DMS153 (cell line): ENCODE measurements around the gene CIT.

Source experiments
- DNase-seq: peaks from one replicate; lab custom pipeline; 2025; lab: John Stamatoyannopoulos, UW

CIT gene

DNA sequence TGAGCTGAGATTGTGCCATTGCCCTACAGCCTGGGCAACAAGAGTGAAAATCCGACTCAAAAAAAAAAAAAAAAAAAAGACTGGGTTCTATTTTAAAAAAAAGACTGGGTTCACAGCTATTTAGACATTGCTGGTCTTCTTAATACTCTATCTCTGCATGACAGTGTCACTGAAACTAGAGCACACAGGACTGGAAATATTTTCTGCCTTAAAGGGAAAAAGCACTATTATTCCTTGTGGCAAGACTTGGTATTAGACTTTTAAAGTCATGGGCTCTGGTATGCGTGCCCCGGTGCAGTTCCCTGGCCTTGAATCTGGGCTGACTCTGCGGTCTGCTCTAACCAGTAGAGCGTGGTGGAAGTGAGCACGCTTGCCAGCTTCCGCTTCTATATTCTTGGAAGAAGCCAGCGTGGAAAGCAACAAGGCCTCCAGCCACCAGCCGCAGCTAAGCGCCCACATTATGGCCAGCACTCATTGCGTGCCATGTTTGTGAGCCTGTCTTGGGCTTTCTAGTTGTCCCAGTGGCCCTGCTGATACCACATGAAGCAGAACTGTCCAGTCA, 177.8 kb downstream of the CIT start:
- DNase-seq: no peak

DNA sequence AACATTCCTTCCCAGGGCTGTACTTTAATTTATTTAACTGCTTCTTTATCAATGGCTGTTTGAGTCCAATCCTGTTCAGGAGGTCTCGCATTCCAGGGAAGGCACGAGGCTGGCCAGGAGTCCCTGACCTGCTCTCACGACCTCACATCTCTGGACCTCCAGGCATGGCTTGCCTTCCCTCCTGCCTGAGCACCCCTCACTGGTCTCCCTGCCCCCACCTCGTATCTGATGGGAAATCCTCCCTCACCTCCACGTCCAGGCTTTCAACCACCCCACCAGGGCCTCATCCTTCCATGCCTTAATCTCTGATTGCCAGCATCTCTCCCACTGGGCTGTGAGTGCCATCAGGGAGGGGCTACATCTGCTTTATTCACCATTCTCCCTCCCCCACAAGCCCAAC, 180.2 kb downstream of the CIT start:
- DNase-seq: no peak

DNA sequence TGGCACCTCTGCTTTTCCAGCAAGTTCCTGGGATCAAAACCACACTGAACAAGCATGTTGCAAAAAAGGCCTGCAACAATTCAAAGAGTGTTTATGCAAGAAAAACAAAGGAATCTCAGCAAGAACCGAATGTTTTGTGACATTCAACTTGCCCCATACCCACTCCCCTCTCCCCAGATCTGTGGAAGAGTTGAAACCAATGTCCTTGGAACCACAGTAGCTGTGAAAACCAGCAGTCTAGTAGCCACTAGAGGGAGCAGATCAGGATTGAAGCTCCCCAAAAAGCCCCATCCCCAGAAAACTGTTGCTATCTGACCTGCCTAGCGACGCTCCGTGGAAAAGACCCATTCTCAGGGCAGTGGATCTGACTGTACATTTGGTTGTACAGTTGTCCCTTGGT, 182.1 kb downstream of the CIT start:
- DNase-seq: no peak

DNA sequence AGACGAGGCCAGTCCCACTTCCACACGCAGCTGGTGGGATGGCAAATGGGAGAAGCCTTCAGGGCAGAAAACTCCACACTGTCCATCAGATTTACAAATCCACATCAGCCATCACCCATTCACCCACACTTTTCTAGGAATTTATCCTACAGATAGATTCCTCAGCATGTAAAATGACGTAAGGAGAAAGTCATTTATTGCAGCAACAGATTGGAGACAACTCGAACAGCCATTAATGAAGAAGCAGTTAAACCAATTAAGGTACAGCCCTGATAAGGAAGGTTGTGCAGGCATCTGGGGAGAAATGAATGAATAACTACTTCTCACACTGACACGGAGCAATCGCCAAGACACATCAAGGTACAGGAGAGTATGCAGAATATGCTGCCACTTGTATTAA, 183.0 kb downstream of the CIT start:
- DNase-seq: no peak

DNA sequence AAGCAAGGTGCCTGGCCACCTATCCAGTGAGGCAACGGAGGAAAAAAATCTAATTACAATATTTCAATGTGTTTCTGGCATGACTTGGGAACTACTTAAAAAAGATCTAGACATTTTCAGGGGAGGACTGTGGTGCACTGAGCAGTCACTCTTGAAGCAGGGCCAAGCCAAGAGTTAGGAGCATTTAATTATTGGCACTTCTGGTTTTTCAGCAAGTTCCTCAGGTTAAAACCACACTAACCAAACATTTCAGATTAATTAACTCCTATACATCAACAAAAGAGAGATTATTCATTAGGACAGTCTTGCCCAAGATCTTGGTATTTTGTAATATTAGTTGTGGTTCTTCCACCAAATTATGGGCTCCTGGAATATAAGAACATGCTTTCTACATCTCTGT, 183.6 kb downstream of the CIT start:
- no peak for DNase-seq

DNA sequence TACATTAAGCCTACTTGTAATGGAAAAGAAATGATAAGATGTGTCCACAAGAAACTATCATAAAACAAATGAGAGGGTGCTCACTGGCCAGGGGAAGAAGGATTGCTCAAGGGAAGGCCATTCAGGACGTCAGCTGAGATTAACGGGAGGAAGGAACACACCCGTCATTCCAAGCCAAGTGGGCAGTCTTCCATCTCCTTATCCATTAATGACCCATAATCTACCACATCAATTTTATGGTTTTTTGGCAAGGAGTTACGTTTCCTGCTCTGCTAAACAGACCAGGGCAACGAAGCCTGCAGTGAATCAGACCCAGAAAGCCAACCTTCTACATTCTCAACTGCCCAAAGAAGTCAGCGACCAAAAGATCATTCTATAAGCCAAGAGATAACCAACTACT, 184.1 kb downstream of the CIT start:
- no peak for DNase-seq

DNA sequence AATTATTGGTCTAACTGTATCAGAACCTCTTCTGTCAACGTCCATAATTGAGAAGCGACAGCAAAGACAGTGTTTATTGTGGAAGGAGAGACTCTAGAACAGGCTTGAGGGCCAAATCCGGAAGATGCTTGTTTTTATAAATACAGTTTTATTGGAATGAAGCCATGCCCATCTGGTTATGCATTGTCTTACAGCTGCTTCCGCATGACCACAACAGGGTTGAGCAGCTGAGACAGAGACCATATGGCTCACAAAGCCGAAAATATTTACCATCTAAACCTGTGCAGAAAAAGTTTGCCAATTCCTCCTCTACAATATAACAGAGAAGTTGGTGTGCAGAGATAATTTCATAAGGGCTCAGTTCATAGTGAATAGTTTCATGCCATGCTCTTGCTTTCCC, 184.7 kb downstream of the CIT start:
- DNase-seq: no peak

DNA sequence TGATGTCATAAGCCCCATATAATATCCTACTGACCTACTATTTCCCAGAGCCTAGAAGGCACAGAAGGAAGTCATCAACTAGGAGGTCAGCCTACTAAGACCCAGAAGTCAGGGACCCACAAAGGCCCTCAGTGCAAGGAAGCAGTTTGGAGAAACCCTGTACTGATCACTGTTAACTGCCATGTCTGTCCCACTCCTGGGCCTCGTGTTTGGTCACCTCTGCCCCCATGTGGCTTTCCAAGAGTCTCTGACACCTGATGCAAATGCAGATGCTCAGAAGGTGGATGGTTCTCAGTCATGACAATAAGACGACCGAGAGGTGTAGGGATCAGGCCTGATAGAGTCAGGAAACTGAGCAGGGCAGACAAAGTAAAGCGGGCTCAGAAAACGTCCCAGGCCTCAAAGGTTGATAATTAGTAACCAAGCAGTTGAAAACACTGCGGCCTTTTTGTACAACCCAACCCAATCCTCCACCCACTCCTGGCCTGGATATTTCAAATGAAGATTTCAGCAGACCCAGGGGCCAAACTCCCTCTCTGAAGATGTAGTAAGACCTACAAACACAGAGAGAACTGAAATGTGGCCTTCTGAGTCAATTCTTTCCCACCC, 185.8 kb downstream of the CIT start:
- DNase-seq: no peak

DNA sequence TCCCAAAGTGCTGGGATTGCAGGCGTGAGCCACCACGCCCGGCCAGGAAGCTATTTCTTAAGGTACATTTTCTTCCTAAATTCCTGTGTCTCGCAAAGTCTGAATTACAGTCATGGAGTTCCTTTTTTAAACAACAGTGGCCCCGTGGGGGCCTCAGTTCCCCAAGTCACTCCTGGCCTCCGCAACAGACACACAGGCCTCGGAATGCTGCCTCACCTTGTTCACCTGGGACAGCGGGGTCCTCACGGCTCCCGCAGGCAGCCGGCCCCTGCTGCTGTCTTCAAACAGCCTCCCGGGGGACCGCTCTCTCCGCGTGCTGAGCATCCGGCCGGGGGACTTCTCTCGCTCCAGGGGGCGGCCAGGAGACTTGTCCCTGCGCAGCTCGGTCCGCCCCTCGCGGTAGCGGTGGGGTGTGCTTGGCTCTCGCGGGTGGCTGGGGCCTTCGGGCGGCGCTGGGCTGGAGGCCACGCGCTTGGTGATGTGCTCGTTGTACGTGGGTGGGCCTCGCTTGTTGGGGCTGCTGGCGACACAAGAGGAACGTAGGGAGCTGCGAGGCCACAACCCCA, 187.1 kb downstream of the CIT start:
- no peak for DNase-seq

DNA sequence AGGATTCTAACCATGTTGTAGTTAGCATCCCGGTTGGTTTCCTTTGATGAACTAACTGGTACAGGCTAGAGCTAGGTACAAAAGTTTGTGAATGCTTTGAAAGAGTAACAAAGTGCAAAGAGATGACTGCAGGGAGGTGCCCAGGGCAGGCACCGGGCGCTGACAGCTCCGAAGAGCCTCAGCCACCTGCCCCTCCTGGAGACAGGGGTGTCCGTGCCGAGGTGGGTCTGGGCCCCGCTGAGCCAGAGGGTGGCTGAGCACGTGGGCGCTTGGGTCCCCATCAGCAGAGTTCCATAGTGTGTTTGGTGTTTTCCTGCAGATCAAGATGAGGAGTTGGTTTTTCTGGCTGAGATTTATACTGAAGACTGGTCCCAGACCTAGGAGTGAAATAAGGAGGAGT, 189.2 kb downstream of the CIT start:
- no peak for DNase-seq

DNA sequence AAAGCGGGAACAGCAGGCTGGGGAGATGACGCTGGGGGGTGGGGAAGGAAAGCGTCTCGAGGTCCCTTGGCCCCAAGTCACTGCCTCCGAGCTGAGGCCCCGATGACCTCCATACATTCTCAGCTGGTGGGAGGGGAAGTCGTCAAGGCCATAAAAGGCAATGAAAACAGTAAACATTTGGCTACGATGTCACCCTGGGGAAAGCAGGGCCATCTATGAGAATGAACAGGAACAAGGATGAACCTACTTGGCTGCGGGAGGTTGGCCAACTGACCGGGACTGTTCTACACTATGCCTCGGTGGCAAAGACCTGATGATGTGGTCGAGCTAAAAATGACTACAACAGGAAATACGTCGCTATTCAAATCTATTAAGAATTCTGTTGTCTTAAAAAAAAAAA, 189.7 kb downstream of the CIT start:
- no peak for DNase-seq

DNA sequence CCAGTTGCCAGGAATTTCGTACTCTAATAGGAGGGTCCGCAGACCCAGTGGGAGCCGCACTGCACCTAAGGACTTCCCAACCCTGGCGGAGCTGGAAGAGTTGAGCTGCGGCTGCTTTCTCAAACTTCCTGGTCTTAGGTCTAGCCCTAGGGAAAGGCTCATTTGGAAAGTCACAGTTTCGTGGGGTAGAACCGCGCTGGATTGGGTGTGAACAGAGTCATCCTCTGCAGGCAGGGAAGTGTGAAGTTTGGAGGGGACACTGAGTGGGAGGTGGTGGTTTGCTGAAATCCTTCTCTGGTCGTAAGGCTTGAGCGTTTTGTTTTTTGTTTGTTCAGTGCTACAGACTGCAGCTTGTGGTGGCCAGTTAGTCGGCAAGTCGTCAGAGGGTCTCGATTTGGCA, 190.3 kb downstream of the CIT start:
- no peak for DNase-seq

DNA sequence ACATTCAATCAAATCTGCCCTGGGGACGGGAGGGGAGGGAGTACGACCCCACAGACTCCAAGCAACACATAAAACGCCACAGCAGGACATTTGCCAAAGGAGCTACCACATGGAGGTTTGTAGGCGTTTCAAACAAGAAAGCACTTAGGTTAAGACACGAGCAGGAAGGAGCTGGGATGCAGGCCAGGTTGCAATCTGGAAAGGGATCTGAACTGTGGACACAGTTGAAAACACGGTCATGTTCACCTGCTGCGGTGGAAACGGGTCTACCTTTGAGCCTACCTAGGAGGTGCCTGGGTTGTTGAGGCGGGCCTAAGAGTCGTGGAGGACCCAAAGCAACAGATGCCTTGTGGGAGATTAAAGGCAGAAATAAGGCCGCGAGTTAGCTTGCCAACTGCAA, 190.8 kb downstream of the CIT start:
- DNase-seq: no peak

DNA sequence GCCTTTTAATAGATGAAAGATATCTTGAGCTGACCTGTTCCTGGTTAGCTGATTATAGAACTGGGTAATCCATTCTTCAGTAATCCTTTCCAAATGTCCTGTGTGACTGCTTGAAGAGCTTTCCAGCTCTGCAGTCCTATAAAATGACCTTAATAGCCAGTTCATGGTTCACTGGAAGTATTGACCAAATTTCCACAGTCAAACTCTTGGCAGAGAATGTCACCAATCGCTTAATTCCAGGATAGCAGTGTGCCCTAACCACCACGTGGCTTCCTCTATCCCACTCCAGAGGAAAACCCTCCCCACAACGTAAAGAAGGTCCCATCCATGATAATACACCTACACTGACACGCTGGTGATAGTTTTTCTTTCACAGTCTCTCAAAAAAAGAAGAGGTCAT, 191.7 kb downstream of the CIT start:
- DNase-seq: no peak

DNA sequence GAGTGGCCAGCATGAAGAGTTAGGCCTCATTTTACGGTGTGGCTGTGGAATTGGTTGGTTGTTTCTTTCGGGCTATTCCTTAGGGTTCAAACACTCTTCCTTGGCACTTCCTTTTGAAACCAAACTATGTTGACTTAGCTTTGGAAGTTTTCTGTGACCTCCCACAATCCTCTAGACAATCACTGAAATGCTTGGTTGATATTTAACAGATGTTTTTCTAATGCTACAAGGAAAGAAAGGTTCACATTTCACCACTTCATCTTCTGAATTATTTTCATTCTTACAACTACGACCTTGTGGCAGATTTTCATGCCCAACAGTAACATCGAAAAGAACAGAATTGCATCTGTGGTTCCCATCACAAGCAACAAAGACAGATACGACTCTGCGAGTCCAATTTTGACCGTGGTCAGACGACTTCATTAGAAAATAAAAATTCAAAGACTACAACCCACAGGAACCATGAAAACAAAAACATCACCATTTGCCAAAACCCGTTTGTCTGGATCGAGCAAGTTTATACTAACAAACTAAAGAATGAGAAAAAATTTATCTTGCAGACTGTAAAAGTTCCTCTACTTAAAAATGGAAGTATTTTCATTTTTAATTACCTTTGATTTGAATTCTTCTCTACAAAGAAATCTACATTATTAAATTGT, 192.3 kb downstream of the CIT start:
- no peak for DNase-seq

DNA sequence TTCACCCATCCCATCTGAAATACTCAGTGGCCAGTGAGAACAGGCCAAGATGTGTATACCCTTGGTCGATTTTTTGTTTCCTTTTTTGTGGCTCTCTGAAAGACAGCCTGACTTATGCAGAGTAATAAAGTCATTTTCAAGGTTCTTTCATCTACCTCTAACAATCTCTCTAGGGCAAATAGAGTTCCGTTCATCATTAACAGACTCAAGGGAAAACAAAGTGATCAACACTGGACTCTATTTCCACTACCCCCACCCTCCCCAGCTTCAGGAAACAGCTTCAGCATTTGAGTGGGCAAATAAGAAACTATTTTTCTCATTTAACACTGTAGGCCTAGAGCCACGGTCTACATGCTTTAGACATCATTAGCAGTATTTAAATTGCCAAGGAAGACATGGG, 193.3 kb downstream of the CIT start:
- DNase-seq: no peak

DNA sequence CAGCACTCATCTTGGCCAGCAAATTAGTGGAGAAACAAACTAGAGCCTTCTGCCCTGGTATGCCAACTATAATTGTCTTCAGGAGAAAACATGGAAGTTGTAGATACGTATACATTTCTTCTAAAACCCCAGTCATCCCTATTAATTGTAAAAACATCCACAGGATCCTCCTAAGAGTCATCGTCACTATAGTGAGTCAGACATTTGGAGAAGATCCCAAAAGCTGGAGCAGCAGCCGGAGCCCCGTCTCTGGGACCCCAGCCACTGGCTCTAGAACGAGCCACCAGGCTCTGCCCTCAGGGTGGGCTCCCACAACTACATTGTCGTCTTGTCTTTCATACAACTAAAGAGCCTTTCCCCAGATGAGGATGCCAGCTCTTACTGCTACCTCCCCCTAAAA, 193.7 kb downstream of the CIT start:
- DNase-seq: no peak

DNA sequence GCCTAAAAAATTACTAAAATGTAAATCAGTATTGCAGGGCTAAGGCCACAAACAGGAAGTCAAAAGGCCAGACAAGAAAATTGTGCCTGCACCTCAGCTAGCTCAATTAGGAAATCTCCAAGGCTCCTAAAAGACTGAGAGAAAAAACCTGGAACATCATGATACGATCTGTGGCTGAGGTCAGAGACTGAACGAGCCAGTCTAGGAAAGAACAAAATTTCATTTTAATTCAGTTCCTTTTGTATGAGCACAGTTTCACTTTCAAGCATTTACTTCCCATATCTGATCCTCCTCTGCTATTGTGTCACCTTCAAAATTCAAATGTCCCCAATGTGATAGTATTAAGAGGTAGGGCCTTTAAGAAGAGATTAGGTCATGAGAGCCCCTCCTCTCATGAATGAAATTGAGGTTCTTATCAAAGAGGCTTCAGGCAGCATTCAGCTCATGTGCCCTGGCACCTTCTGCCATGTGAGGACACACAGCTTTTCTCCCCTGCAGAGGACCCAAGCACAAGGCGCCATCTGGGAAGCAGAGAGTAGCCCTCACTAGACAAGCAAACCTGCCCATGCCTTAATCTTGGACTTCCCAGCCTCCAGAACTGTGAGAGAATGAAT, 194.4 kb downstream of the CIT start:
- DNase-seq: no peak

DNA sequence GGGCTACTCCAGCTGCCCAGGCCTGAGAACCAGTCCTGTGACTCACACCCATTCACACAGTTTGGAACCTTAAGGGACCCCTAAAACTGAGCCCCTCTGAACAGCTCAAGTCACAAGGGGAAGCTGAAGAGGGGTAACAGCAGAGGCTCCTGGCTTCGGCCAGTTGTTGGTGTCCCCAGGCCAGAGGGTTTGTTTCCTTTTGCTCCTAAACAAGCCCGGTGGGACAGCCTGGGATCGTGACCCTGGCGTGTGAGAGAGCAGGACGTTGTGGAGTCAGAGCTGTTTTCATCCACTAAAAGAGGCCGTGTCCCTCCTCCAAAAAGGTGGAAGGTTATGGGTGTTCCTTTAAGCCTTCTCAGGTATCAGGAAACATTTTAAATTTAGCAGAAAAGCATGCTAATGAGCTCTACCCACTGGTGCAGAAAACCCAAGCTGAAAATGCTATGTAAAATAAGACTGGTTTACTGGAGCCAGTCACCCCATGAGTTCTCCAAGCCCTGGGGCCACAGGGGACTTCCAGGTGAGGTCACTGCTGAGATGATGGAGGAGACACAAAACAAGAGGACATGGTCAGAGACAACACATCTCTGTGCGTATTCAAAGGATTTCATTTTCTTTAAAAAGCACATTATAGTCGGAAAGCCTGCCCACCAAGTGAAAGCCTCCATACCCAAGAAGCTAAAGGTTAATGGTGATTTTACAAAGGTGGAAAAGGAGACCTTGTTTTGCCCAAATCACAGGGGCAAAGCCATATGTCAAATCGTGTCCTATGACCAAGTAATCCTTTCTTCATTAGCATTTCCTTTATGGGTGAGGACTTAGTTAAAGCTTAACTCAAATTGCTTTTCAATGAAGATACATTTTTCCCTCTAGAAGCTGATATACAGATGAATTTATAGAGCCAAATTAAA, 195.1 kb downstream of the CIT start:
- DNase-seq: no peak

DNA sequence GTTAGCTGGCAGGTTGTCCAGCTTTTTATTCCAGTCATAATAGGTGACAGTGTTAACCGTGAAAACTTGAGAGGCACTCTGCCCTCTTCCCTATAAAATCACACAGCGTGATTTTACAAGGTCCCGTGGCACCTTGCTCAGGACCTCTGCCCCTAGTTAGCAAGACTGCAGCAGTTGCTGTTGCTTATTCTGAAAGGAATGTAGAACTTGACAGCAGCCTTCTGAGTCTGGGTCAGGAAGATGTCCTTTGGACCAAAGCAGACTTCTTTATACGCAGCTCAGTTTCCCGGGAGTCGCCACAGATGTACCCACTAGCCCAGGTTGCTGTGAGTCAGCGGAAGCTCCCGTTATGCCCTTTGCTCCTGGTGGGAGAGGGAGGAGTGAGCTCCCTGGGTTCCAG, 196.0 kb downstream of the CIT start:
- DNase-seq: no peak

DNA sequence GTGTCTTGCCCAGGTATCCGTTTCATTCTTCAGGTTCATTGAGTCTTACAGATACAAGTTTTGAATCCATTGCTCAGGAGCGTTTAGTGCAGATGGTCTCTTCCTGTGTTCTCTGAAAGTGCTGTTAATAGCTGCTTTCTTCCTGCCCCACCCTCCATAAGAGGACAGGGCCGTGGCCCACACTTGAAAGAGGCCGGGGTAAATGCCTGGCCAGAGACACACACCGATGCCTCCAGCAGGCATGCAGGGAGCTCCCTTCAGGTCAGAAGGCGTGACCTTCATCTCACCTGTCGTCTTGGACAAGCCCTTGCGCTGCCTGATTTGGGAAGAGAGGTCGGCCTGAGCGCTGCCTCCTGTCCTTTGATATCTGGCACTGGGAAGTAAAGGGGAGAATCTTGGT, 197.6 kb downstream of the CIT start:
- DNase-seq: peak; percentile 50

DNA sequence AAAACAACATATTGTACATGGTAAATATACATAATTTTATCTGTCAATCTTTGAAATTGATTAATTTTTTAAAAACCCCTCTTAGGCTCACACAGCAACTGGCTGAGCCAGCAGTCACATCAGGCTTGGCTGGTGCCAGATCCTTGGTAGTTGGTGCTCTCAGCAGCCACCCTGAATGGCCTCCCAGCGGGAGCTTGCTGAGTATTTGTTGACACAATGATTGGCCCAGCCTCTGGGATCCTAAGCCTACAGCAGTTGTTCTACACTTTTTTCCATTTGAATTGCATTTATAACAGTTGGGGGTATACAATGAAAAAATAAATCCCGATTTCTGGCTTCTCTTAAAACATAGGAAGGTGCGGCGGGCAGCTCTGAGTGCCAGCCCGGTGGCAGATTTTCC, 198.0 kb downstream of the CIT start:
- DNase-seq: peak; percentile 73
